GM12891 (cell line): ENCODE data around the gene LRMDA.

ENCODE experiments used
- DNase-seq: peaks from one replicate; pipeline ENCODE4 v3.0.0; 2011; ENCODE audit warnings: low spot score; ENCODE audit not compliant: insufficient read length
- FAIRE-seq: peaks from 2 replicates; lab custom pipeline; 2011; peaks lifted over from hg19 to GRCh38; lab: Jason Lieb, UNC
- PAX5 ChIP-seq: IDR thresholded peaks from 2 replicates; pipeline ENCODE4 v1.6.1; 2011; ENCODE audit warnings: low read length, moderate library complexity, mild to moderate bottlenecking; ENCODE audit not compliant: insufficient read depth, severe bottlenecking
- POLR2A ChIP-seq: IDR thresholded peaks from 2 replicates; pipeline ENCODE4 v1.6.1; 2011; ENCODE audit warnings: low read depth, low read length, control low read depth
- POLR2AphosphoS5 ChIP-seq: IDR thresholded peaks from 2 replicates; pipeline ENCODE4 v1.6.1; 2011; ENCODE audit warnings: low read depth, low read length, control low read depth
- POU2F2 ChIP-seq: IDR thresholded peaks from 2 replicates; pipeline ENCODE4 v1.6.1; 2011; ENCODE audit warnings: low read depth, mild to moderate bottlenecking, control low read depth, low read length, moderate library complexity
- SPI1 ChIP-seq: IDR thresholded peaks from 2 replicates; pipeline ENCODE4 v1.6.1; 2011; ENCODE audit warnings: low read depth, low read length, control low read depth
- TAF1 ChIP-seq: IDR thresholded peaks from 2 replicates; pipeline ENCODE4 v1.6.1; 2011; ENCODE audit warnings: low read depth, low read length, control low read depth

LRMDA gene

GRCh38 chr10:75652146-75652740, 220.8 kb downstream of the LRMDA start:
- DNase-seq (no peak), FAIRE-seq (no peak)
- TF ChIP-seq POLR2A (no peak), POLR2AphosphoS5 (no peak), SPI1 (no peak), TAF1 (no peak), POU2F2 (no peak), PAX5 (no peak)

DNA sequence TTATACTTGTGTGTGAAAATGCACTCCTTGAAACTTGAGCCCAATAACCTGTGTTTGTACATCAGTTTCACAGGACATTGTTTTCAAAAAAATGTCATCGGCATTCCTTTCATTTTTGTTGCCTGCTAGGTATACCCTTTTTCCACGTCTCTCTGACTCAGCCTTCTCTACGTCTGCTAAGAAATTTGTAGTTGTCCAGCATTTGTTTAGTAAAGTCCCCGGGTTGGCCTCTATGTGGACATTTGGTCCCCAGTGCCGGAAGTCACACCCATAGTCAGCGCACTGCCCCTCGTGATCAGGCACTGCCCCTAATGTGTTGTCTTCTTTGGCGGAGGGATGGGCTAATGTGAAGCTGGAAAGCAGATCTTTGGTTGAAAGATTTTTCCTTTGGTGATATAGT, 222.3 kb downstream of the LRMDA start:
- no peak for DNase-seq
- no peak for TF ChIP-seq SPI1
- TF ChIP-seq PAX5 = no peak
- no peak for TF ChIP-seq POLR2A
- no peak for TF ChIP-seq TAF1
- TF ChIP-seq POLR2AphosphoS5 = no peak
- TF ChIP-seq POU2F2 = no peak
- no peak for FAIRE-seq

GRCh38 chr10:75654171-75654771, 222.8 kb downstream of the LRMDA start:
- TF ChIP-seq TAF1 (no peak), SPI1 (no peak), POLR2A (no peak), POLR2AphosphoS5 (no peak)
- FAIRE-seq = no peak
- no peak for DNase-seq

DNA sequence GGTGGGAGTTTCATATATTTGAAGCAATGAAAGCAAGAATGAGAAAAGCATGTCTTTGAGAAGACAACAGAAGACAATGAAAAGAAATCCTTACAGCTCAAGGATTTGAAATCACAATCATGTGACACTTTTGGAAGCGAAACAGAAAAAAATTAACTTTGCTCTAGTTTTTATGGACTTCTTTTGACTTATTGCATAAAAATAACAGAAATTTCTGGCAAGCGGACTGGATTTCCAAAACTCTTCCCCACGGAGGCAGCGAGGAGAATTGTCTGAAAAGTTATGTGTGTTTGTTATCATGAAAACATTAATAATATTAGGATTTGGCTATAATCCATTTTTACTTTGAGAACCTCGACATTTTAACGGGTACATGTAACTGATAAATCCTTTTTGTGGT, 223.3 kb downstream of the LRMDA start:
- DNase-seq = no peak
- no peak for FAIRE-seq
- TF ChIP-seq POLR2AphosphoS5 = no peak

DNA sequence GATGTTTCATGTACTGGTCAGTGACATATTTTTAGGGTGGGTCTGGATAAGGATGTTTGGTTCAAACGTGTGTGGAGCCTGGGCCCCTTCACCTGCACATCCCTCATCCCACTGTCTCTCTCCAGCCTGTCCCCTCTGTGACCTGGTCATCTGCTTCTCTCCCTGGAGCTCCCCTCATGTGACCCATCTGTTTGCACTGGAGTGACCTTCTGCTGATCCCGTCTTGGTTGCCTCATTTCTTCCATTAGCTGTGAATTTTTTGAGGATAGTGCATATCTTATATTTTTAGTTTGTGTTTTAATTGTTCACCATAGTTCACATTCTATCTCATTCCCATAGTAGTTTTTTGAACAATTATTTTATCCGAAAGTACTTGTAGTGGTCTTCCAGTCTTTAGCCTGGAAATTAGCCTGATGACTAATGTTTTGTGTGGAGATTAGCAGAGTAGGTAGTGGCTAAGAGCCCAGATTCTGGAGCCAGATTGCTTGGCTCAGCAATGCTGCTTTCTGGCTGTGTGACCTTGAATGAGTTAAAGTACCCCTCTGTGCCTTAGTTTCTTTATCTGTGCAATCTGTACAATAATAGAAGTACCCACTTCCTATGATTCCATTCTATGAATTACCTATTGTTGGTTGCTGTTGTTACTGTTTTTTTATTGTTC, 224.5 kb downstream of the LRMDA start:
- no peak for TF ChIP-seq POU2F2
- TF ChIP-seq POLR2A = no peak
- no peak for TF ChIP-seq PAX5
- TF ChIP-seq SPI1 = no peak
- TF ChIP-seq TAF1 = no peak
- no peak for TF ChIP-seq POLR2AphosphoS5
- DNase-seq = no peak
- FAIRE-seq = no peak

DNA sequence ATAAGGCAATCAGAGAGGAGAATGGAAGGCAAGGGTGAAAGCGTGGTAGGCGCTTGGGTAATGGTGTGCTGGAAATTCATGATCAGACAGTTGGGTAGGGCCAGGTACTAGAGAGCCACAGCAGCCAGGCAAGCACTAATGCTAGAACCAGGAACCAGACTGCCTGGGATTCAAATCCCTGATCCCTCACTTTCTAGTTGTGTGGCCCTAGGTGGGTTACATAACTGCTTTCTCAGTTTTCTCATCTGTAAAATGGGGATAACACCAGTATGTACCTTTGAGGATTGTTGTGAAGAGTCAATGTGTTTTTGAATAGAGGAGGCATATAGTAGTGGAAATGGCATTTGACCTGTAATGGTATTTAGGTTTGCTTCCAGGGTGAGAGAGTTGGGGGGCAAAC, 225.9 kb downstream of the LRMDA start:
- FAIRE-seq (no peak), DNase-seq (no peak)

DNA sequence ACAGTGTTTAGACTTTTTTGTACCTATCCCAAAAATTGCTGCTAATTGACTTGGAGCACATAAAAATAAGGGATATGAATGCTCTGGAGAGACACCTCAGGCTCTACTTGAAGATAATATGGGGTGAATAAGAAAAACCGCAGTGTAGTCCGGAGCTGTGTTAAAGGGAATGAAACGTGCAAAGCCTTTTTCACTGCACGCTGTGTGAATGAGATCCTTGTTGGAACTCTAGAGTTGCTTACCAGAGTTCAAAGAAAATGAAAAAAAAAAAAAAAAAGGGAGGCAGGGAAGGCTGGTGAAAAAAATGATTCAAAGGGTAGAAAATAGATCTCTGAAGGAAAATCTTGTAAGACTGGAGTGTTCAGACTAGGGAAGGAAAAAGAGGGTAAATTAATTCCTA, 226.6 kb downstream of the LRMDA start:
- FAIRE-seq = no peak

More for the DNA sequence above, 225.9 kb downstream of the LRMDA start:
- TF ChIP-seq SPI1 (no peak), POLR2AphosphoS5 (no peak), POLR2A (no peak), POU2F2 (no peak), PAX5 (no peak), TAF1 (no peak)

DNA sequence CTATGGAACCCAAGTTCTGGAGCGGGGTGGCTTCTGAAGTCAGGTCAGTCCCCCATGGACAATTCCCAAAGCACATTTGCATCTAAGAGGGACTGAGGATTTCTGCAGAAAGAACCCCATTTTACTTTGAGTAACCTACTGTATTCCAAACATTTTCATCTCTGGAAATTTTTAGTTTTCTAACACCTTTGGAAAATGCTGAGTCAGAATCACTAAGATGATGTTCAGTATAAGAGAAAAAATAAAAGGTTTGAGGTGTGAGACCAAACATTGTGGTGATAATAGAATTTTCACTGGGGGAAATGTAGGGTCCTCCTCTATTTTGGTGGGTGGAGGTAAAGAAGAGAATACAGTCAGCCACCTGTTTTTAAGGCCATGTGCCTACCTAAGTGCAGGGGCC, 227.1 kb downstream of the LRMDA start:
- TF ChIP-seq SPI1 = no peak
- TF ChIP-seq POLR2A = no peak
- TF ChIP-seq POLR2AphosphoS5 = no peak
- no peak for TF ChIP-seq PAX5
- no peak for TF ChIP-seq TAF1
- no peak for TF ChIP-seq POU2F2
- FAIRE-seq = no peak

More for the DNA sequence above, 226.6 kb downstream of the LRMDA start:
- TF ChIP-seq POLR2AphosphoS5 (no peak), PAX5 (no peak), TAF1 (no peak), POU2F2 (no peak), POLR2A (no peak), SPI1 (no peak)
- DNase-seq = no peak

GRCh38 chr10:75658915-75659314, 227.5 kb downstream of the LRMDA start:
- DNase-seq (no peak), FAIRE-seq (no peak)
- TF ChIP-seq TAF1 = no peak

More for the DNA sequence above, 227.1 kb downstream of the LRMDA start:
- DNase-seq = no peak

DNA sequence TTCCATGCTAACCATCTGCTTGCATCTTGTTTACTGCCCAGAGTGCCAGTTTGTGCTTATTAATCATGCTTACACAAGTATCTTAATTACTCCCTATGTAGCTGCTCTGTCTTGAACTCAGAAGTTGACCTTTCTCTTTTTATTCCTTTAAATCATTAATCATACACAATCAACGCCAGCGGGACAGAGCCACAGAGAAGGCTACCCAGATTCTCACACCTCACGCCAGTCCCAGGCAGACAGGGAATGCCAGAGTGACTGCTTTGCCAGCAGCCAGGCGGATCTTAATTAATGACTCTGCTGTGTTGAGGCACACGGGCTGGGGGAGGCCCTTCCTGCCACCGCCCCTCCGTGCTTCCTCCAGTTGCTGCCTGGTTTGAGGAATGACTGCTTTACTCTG, 229.4 kb downstream of the LRMDA start:
- FAIRE-seq = no peak
- TF ChIP-seq PAX5 = no peak
- no peak for TF ChIP-seq POLR2AphosphoS5
- TF ChIP-seq SPI1 = no peak
- TF ChIP-seq TAF1 = no peak
- TF ChIP-seq POLR2A = no peak
- TF ChIP-seq POU2F2 = no peak
- DNase-seq = no peak
